ENCODE measurements around the gene GRAP2. TPM values are rescaled to one million over a fixed set of nuclear protein-coding genes. Genes with fewer than 3 reads are reported as not detected.

The GRAP2 gene
- total and polyA plus RNA-seq, 10 of the 15 experiments (the other 5 are each of a cell fraction or from before 2014, with no cell fraction given) = 3.3 to 79.1 (median 59.6) TPM

GRCh38 chr22:39877079-39877845, 23.6 kb upstream of the GRAP2 start:
- H3K27ac ChIP-seq (ENCODE audit: control insufficient read depth, insufficient read depth) = no peak overlapping the region
- H3K4me2 ChIP-seq (ENCODE audit: control insufficient read depth, insufficient read depth) = no peak overlapping the region
- H3K4me1 ChIP-seq (ENCODE audit: control insufficient read depth, insufficient read depth, low read length) = peaks cover 9% of the 10 kb centered on the region
- 35% methylated on average over 6 of the region's 6 CpGs for WGBS (ENCODE audit: insufficient coverage, insufficient replicate concordance, low lambda C conversion rate, missing lambda C conversion rate)
- TF ChIP-seq ELK1 (IDR thresholded peaks at IDR 0.05; ENCODE audit: low read depth, low read length) (no peak), PKNOX1 (IDR thresholded peaks at IDR 0.05) (no peak), WRNIP1 (IDR thresholded peaks at IDR 0.05; ENCODE audit: borderline replicate concordance, low read depth, low read length) (no peak), NFYB (IDR thresholded peaks at IDR 0.05; ENCODE audit: insufficient read depth, low read depth, low read length) (no peak), POU2F2 (IDR thresholded peaks at IDR 0.05; ENCODE audit: borderline replicate concordance, low read depth, low read length) (no peak), CBFB (IDR thresholded peaks at IDR 0.05; ENCODE audit: low read depth) (no peak), HDAC2 (IDR thresholded peaks at IDR 0.05) (no peak), POLR2A (IDR thresholded peaks at IDR 0.05; ENCODE audit: low read depth, low read length) (no peak), MYC (IDR thresholded peaks at IDR 0.05; ENCODE audit: insufficient read depth, insufficient read length, insufficient replicate concordance, low read length, severe bottlenecking) (no peak), ZNF592 (IDR thresholded peaks at IDR 0.05) (no peak), TBL1XR1 (IDR thresholded peaks at IDR 0.05; ENCODE audit: low read depth, low read length) (no peak), IRF5 (IDR thresholded peaks at IDR 0.05; ENCODE audit: borderline replicate concordance) (no peak)
- in situ Hi-C loops (cut with MboI) (no loop called here), intact Hi-C loops (cut with micrococcal nuclease; ENCODE audit: unreplicated experiment) (no loop called here)
- ChIA-PET POLR2A (no interaction called here), CTCF (interaction anchor here (0.5 kb wide), 1 partner anchor 1199 kb away, joined by 3 read pairs; no protein-coding TSS in a partner anchor), SMC1A (ENCODE audit: uncharacterized antibody, unreplicated experiment) (interaction anchor here (1.2 to 1.7 kb wide), 3 partner anchors 10 to 44 kb away, joined by 4 read pairs; no protein-coding TSS in a partner anchor), RAD21 (ENCODE audit: unreplicated experiment) (interaction anchor here (0.6 to 1.3 kb wide), 3 partner anchors 8 to 15 kb away, joined by 3 read pairs; no protein-coding TSS in a partner anchor)
- no peaks in the 10 kb centered on the region for H3K36me3 ChIP-seq (ENCODE audit: control insufficient read depth in 2 of 2, insufficient read depth in 2 of 2, low read length in 1 of 2)
- H2AFZ ChIP-seq (ENCODE audit: control insufficient read depth, low read depth, low read length) = peak overlapping the region; percentile 73
- no peaks in the 10 kb centered on the region for H4K20me1 ChIP-seq (ENCODE audit: control insufficient read depth, insufficient read depth)
- DNase-seq (ENCODE audit: low read depth, low spot score) (no peak), ATAC-seq (no peak), FAIRE-seq (no peak)
- no peak overlapping the region for H3K4me3 ChIP-seq
- no peaks in the 10 kb centered on the region for H3K79me2 ChIP-seq (ENCODE audit: control insufficient read depth, insufficient read depth, low read length)
- BruUV-seq (replicated peaks) = no TSS peak
- H3K27me3 ChIP-seq (replicated peaks in 1 of 2; ENCODE audit: control insufficient read depth in 2 of 2, insufficient read depth in 2 of 2, low read length in 1 of 2) = no peaks in the 10 kb centered on the region
- H3K9me3 ChIP-seq (replicated peaks; ENCODE audit: control insufficient read depth, insufficient read depth, low read length) = no peaks in the 10 kb centered on the region; the same call in 2 of the 3 replicates
- H3K9ac ChIP-seq (ENCODE audit: control insufficient read depth, insufficient read depth, low read length) = no peak overlapping the region
